SW 1271 (cell line): Measurements from ENCODE around the gene GLDN.
"Not testable (repeated sequence)": the region's sequence is repeated elsewhere in the genome, so short reads cannot be mapped to it uniquely, and the experiment has no call there.

Experiments used
- DNase-seq, 2 experiments: peaks; one replicate each; lab custom pipeline; 2025; lab: John Stamatoyannopoulos, UW

Gene GLDN

GRCh38 chr15:51446029-51446744 lies 104.7 kb downstream of the GLDN start:
- DNase-seq = not testable (repeated sequence)

DNA sequence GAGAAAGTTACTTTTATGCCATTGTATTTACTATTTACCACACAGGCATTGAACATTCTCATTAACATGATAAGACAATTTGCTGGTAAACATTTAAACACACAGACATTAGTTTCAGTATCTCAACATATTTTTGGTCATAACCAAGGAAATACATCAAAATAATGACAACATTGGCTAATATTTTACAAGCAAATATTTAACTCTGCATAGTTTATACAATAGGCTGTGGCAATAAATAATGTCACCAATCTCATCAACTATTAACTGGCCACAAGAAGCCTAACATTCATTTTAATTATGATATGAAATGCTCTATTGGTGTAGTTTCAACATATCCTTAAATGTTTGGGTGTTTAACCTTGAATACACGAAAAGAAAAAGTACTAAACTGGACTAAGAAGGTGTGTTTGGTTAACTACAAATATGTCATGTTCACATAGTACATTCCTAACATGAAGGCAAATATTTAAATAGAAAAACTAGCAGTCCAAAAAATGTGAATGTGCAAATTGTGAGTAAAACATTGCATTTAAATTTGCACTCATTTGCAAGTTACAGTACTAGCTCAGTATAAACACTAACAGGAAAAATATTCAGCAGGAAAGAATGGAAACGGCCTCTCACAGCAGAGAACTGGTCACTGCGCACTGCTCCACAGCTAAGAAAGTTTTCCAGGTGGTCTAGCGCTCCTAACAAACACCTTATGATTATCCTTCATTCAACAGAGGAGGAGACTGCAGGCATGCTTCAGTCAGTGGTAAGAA lies 106.6 kb downstream of the GLDN start:
- no peak for DNase-seq

GRCh38 chr15:51448622-51449399 lies 107.4 kb downstream of the GLDN start:
- DNase-seq = no peak

GRCh38 chr15:51450001-51450400 lies 108.5 kb downstream of the GLDN start:
- DNase-seq = no peak
